Stimulated activated CD4-positive, alpha-beta T cell treated with anti-CD3 and anti-CD28 coated beads, Interleukin-1b, Interleukin-23, amount 100 ng/mL, for 4 hours (primary cell): ENCODE data around the gene HNRNPUL1.
"Not testable (repeated sequence)": the region's sequence is repeated elsewhere in the genome, so short reads cannot be mapped to it uniquely, and the experiment has no call there.

Experiments used
- DNase-seq, 2 donors: peaks; one replicate each; pipeline ENCODE4 v3.0.0-alpha.2; 2020; ENCODE audit warnings: low read depth in 2 of 2

HNRNPUL1 gene

GRCh38 chr19:41325947-41326706 lies 62.0 kb downstream of the HNRNPUL1 start:
- DNase-seq, result no peak

GRCh38 chr19:41327076-41327575 lies 63.0 kb downstream of the HNRNPUL1 start:
- DNase-seq, result no peak

- DNase-seq, result peak; percentile 72 to 76
Measured at GRCh38 chr19:41327576-41328156, 63.5 kb downstream of the HNRNPUL1 start.

GRCh38 chr19:41328157-41328841 lies 64.1 kb downstream of the HNRNPUL1 start:
- DNase-seq, result no peak

GRCh38 chr19:41328842-41329225 lies 64.7 kb downstream of the HNRNPUL1 start:
- no peak for DNase-seq

DNA sequence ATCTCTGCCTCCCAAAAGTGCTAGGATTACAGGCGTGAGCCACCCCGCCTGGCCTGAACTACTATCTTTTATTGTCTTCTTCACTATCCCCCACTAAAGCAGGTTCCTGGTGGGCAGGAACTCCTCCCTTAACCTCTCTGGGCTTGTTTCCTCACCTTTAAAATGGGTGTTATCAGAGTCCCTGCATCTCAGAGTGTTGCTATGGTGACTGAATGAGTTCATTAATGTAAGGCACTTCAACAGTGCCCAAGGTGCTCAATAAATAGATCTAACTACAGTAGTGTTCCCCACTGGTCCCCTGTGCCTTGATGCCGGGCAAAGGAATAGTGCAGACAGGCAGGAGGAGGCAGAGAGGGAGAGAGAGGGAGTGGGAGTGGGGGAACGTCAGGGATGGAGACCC lies 66.3 kb downstream of the HNRNPUL1 start:
- no peak for DNase-seq

DNA sequence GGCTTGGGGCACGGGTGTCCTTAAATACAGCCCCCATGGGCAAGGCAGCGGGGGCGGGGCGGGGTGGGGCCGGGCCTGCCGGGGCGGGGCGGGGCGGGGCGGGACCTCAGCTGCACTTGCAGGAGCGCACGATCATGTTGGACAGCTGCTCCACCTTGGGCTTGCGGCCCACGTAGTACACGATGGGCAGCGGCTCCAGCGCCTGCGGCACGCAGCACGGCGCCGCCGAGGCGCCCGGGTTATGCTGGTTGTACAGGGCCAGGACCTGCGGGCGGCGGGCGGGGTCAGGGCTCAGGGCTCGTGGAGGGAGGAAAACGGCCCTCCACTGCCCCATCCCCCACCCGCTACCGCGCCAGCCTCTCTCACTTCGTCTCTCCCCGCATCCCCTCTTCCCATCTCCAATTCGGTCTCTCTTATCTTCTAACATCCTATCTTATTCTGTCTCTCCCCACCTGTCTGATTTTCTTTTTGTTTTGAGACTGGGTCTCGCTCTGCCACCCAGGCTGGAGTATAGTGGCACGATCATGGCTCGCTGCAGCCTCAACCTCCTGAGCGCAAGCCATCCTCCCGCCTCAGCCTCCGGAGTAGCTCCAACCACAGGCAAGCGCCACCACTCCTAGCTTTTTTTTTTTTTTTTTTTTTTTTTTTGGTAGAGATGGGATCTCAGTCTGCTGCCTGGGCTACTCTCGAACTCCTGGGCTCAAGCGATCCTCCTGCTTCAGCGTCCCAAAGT lies 66.9 kb downstream of the HNRNPUL1 start:
- no peak for DNase-seq

GRCh38 chr19:41332000-41332399 lies 67.8 kb downstream of the HNRNPUL1 start:
- DNase-seq, result no peak

DNA sequence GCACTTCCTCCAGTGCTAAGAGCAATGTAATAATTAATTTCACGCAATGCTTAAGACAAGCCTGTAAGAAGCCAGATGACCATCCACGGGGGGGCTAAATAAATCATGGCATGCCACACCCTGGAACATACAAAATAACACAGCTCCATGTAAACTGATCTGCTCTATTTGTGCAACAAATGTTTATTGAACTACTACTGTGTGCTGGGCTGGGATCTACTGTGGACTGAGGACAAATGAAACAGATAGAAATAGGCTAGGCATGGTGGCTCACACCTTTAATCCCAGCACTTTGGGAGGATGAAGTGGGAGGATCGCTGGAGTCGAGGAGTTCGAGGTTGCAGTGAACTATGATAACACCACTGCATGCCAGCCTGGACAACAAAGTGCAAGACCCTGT lies 68.3 kb downstream of the HNRNPUL1 start:
- DNase-seq, result no peak

- DNase-seq, result no peak
Measured at GRCh38 chr19:41334793-41335192, 70.6 kb downstream of the HNRNPUL1 start.

GRCh38 chr19:41335467-41335866 lies 71.3 kb downstream of the HNRNPUL1 start:
- no peak for DNase-seq

DNA sequence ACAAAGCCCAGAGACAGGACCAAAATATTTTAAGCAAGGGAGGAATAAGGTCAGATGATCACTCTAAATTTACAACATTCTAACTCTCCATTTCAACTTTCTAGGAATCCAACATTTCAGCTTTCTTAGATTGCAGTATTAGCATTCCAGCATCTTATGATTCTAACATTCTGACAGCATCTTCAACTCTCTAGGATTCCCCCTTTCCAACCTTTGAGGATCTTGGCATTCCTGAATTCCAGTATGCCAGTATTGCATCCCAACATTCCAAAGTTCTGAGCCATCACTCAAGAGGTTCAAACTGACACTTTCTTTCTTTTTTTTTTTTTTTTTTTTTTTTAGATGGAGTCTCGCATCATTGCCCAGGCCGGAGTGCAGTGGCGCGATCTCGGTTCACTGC lies 75.8 kb downstream of the HNRNPUL1 start:
- DNase-seq, result no peak

- no peak for DNase-seq
Measured at GRCh38 chr19:41341669-41342490, 77.7 kb downstream of the HNRNPUL1 start.

GRCh38 chr19:41344162-41344561 lies 80.0 kb downstream of the HNRNPUL1 start:
- no peak for DNase-seq

DNA sequence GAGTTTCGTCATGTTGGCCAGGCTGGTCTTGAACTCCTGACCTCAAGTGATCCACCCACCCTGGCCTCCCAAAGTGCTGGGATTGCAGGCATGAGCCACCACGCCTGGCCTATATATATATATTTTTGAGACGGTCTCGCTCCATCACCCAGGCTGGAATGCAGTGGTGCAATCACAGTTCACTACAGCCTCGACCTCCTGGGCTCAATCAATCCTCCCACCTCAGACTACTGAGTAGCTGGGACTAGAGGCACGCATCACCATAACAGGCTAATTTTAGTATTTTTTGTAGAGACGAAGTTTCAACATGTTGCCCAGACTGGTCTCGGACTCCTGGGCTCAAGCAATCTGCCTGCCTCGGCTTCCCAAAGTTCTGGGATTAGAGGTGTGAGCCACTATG lies 82.7 kb downstream of the HNRNPUL1 start:
- DNase-seq, result not testable (repeated sequence)

GRCh38 chr19:41350735-41351338 lies 86.7 kb downstream of the HNRNPUL1 start:
- DNase-seq, result no peak

GRCh38 chr19:41351339-41352245 lies 87.4 kb downstream of the HNRNPUL1 start:
- DNase-seq, result peak; percentile 74 to 77

DNA sequence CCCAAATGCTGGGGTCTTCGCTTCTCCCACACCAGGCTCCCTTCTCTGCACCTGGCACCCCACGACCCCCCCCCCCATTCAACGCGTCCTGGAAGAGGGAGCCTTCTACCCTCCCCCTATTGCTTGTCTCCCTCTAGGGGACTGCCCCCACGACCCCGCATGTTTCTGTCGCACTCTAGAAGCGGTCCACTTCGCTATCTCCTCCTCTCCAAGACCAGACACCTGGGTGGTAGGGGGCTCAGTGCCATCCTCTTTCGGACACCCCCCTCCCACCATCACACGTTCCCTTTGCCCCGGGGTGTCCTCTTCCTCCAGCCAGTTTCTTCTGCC lies 88.1 kb downstream of the HNRNPUL1 start:
- no peak for DNase-seq

- peak; percentile 74 to 75 for DNase-seq
Measured at GRCh38 chr19:41352609-41353465, 88.7 kb downstream of the HNRNPUL1 start.
